Head of caudate nucleus (tissue), 42 donors: ENCODE measurements around the gene SLC47A1.

ENCODE experiments used
- DNase-seq, 42 donors: peaks; one replicate each; pipeline versions ENCODE4 v3.0.0 to v3.0.0-alpha.2; 2020 to 2021; ENCODE audit warnings: mixed read lengths in 7 of 42
- intact Hi-C: fragments of 100-400 bp; cut with DNase I; formaldehyde crosslinking; loops from one replicate; pipeline ENCODE4 v1.15.0; 2022

Gene SLC47A1

GRCh38 chr17:19546289-19547065 lies 12.8 kb downstream of the SLC47A1 start:
- intact Hi-C loops, result no loop called here
- peak in 40 of 42 donors; percentile 17 to 77 (median 53) for DNase-seq

DNA sequence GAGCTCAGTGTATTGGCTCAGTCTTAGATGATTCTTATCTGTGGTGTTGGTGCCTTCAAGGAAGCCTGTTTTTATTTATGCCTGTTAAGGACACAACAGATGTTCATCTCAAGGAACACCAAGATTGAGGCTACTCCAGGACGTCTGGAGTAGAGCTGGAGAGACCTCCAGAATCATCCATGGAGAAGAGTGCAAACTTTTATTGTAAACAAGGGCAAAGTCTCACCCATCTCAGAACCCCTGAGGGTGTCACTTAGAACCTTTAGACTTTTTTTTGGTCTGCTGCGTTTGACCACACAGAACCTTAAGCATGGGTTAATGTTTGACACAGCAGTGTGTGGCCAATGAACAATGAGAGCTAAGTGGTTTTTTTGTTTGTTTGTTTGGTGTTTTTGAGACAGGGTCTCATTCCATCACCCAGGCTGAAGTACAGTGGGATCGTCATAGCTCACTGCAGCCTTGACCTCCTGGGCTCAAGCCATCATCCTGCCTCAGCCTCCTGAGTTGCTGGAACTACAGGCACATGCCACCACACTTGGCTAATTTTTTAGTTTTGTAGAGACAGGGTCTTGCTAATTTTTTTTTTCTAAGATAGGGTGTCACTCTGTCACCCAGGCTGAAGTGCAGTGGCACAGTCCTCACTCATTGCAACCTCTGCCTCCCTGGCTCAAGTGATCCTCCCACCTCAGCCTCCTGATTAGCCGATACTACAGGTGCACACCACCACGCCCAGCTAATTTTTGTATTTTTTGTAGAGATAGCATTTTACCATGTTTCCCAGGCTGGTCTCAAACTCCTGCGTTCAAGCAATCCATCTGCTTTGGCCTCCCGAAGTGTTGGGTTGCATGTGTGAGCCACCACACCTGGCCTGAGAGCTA lies 16.3 kb downstream of the SLC47A1 start:
- no peak for DNase-seq
- intact Hi-C loops, result no loop called here

GRCh38 chr17:19551165-19551564 lies 17.5 kb downstream of the SLC47A1 start:
- no peak for DNase-seq
- intact Hi-C loops, result no loop called here

- DNase-seq, result no peak
Measured at GRCh38 chr17:19551591-19552148, 18.0 kb downstream of the SLC47A1 start.

DNA sequence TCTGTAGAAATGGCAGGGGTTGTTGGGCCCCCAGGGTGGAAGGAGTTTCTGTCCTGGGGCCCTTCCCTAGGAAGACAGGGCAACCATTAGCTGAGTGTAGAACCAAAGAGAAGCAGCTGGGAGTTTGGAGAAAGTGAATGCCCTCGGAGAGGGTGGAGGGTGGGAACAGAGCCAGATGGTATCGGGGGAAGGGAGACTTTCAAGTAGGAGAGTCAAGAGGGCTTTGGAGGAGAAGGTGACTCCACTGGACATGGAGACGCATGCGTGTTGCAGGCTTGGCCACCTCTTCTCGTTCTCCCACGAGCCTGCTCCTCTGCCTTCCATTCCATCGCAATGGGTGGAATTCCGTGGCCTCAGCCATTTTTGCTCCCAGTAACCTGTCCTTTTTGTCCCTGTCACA lies 19.4 kb downstream of the SLC47A1 start:
- intact Hi-C loops, result no loop called here
- DNase-seq, result no peak

More at GRCh38 chr17:19551591-19552148, 18.0 kb downstream of the SLC47A1 start:
- intact Hi-C loops, result no loop called here

DNA sequence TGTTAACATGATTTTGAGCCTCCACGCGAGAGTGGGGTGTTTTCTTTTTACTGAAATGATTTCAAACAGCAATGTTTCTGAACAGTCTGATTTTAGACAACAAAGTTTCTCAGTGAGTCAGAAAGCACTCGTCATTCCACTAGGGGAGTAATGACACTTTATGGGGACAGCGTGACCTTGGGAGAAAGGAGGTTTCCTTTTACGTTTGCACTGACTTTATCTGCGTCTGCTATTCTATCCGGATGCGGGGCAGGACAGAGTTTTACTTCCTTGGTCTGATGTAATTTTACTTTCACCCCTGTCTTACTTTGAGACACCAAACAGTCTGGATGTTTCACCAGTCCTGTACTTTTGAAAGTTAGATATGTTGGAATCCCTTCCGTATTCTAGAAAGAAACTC lies 20.7 kb downstream of the SLC47A1 start:
- intact Hi-C loops, result no loop called here
- DNase-seq, result no peak

- no peak for DNase-seq
- intact Hi-C loops, result no loop called here
Measured at GRCh38 chr17:19555746-19556145, 22.1 kb downstream of the SLC47A1 start.

DNA sequence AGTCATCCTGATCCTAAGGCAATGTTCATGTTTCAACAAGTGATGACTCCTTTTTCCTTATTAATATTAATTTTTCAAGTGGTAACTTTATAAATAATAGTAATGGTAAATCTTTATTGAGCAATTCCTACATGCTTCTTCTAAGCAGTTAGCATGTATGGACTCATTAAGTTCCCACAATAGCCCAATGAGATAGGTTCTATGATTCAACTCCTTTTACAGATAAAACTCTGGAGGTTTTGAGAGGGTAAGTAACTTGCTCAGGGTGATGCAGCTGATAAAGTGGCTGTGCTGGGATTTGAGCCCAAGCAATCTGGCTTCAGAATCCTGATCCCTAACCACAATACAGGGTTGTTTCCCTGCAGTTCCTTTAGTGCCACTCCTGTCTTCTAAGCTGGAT lies 25.3 kb downstream of the SLC47A1 start:
- intact Hi-C loops, result no loop called here
- no peak for DNase-seq

DNA sequence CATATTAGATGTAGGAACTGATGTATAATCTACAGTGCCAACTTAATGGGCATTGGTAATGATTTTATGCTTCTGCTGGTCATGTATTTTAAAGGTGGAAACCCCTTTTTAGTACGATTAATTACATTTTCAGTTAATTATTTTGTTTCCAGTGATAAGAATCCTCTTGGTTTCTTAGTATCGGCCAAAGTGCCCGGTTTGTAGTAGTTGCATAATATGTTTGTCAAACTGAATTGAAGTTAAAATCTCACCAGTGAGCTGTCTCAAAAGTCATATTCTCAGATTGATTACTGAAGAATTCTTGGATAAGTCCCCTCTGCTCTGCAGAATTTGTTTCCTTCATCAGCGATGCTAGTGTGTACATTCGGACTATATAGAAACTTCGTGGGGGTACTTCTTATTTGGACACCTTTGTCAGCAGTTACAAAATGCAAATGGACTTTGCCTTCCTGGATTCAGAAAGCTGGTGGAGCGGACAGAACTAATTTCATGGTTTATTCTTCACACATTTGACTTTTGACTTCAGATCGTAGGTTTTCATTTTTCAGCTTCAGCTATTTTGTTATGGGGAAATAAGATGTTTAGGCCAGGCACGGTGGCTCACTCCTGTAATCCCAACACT lies 28.2 kb downstream of the SLC47A1 start:
- no peak for DNase-seq
- intact Hi-C loops, result no loop called here

GRCh38 chr17:19565817-19566575 lies 32.3 kb downstream of the SLC47A1 start:
- intact Hi-C loops, result no loop called here
- DNase-seq, result no peak

DNA sequence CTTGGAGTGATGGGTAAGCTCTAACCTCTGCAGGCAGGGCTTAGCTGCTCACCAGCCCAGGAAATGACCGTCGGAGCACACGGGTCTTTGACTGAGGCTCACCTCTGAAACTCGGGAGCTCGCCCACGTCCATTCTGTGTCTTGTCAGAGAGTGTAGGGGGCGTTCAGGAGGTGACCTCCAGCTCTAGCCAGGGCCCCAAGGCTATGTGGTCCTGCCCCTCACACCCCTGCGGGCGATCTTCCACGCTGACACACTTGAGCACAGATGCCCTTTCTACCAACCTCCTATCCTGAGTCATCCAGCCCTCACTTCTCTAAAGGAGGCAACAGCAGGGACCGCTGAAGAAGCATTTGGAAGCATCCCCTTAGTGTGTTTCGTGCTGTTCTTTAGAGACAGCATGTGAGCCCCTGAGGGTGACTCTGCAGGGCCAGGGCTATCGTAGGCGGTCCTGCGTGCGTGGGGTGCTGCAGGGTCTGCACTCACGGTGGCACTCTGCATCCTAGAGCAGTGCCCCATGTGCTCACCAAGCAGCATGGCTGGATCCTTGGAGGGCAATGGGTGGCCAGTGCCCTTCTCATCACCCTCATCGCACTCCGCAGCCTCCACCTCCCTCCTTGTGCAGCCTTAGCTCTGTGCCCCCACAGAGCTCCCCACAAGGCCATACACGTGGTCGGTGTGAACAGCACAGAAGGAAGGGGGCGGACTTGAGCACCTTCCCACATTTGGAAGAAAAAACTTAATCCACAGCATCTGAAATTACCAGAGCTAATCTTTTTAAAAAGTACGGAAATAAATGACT lies 33.8 kb downstream of the SLC47A1 start:
- intact Hi-C loops, result no loop called here
- DNase-seq, result peak in 29 of 42 donors; percentile 10 to 66 (median 33)

GRCh38 chr17:19568016-19568350 lies 34.3 kb downstream of the SLC47A1 start:
- DNase-seq, result peak in 1 of 42 donors; percentile 29
- intact Hi-C loops, result no loop called here

GRCh38 chr17:19569785-19570543 lies 36.3 kb downstream of the SLC47A1 start:
- DNase-seq, result peak in 4 of 42 donors; percentile 11 to 57 (median 24)
- intact Hi-C loops, result no loop called here

- intact Hi-C loops, result no loop called here
- no peak for DNase-seq
Measured at GRCh38 chr17:19570544-19571062, 36.9 kb downstream of the SLC47A1 start.

DNA sequence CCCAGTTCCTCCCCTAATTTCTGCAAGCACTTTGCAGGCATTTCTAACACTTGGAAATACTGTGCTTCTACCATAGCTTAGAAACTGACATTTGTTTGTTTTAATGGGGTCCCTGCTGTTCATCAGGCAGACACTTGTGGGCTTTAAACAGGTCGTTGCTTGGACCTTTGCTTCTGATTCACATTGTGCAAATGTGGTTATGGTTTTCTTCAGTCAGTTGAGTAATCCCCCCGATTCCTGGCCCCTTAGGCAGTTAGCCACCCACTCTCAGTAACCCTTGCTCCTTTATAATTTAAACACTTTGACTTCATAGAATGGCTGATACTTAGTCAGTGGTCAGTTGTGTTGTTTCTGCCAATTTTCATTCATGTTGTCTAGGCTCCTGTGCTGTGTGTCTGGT lies 39.4 kb downstream of the SLC47A1 start:
- intact Hi-C loops, result no loop called here
- no peak for DNase-seq

DNA sequence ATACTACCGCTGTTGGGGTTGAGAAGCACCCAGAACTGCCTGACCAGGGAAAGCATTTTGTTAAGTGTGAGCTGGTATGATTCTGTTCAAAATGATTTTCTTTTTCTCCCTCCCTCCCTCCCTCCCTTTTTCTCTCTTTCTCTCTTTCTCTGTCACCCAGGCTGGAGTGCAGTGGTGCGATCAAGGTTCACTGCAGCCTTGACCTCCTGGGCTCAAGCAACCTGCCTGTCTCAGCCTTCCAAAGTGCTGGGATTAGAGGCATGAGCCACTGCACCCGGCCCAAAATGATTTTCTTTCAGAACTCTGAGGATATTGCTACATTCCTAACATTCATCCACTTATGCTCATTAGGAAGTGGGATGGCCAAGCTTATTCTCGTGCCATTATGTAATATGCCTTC lies 41.3 kb downstream of the SLC47A1 start:
- intact Hi-C loops, result no loop called here

DNA sequence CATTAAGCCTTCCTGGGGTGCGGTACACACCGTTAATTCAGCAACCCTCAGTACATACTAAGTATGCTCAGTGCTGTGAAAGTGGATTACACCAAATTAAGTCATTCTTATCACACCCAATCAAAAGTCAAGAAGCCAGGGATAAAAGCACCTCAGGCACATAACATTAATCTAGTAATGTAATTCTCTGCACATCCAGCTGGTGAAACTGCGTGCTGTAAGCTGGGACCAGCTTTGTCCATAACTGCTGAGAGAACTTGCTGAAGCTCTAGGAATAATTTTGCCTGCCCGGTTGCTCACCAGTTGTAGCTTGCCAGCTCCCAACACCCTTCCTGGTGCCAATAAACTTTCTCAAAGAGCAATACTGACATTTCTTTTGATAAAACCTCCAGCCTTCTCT lies 44.9 kb downstream of the SLC47A1 start:
- peak in 2 of 42 donors; percentile 4 to 7 for DNase-seq
- intact Hi-C loops, result no loop called here

More for the DNA sequence above, 41.3 kb downstream of the SLC47A1 start:
- DNase-seq, result no peak
